ENCODE measurements around the gene DGKH. TPM values are rescaled to one million over a fixed set of nuclear protein-coding genes. Genes with fewer than 3 reads are reported as not detected.

The DGKH gene
- polyA plus RNA-seq, 1 donor from 2014 or later, result 3.5 TPM

- no peak overlapping the region for H2AFZ ChIP-seq (ENCODE audit: low read depth, low read length)
- H3K79me2 ChIP-seq (replicated peaks; ENCODE audit: insufficient read depth, low read length), result no peaks in the 10 kb centered on the region
- no peak overlapping the region for H3K9ac ChIP-seq (ENCODE audit: low read length)
- H3K9me2 ChIP-seq (ENCODE audit: insufficient read depth, low read length), result no peaks in the 10 kb centered on the region
- H3K4me3 ChIP-seq (ENCODE audit: low read length), result no peak overlapping the region
- no peak overlapping the region for H3K27ac ChIP-seq (ENCODE audit: low read length)
- no peaks in the 10 kb centered on the region for H4K20me1 ChIP-seq (ENCODE audit: insufficient read depth)
- no peaks in the 10 kb centered on the region for H3K27me3 ChIP-seq (ENCODE audit: insufficient read depth, low read depth, low read length)
- no peaks in the 10 kb centered on the region for H3K9me3 ChIP-seq (ENCODE audit: low read length)
- H3K36me3 ChIP-seq (ENCODE audit: insufficient read depth, low read length), result no peaks in the 10 kb centered on the region
- no peak overlapping the region for H3K4me2 ChIP-seq (ENCODE audit: low read length)
- TF ChIP-seq EP300 (conservative IDR thresholded peaks at IDR 0.05; ENCODE audit: poor library complexity, severe bottlenecking) (no peak), EZH2 (IDR thresholded peaks at IDR 0.05; ENCODE audit: borderline replicate concordance, insufficient read depth, low read length, poor library complexity, severe bottlenecking) (no peak), POLR2AphosphoS5 (IDR thresholded peaks at IDR 0.05) (no peak), REST (IDR thresholded peaks at IDR 0.05; ENCODE audit: borderline replicate concordance) (no peak), TAF1 (IDR thresholded peaks at IDR 0.05; ENCODE audit: low read depth) (no peak), RAD21 (conservative IDR thresholded peaks at IDR 0.05) (no peak), CTCF (IDR thresholded peaks at IDR 0.05; ENCODE audit: poor library complexity, severe bottlenecking) (no peak)
- no peaks in the 10 kb centered on the region for H3F3A ChIP-seq (ENCODE audit: insufficient read depth, low read length, poor library complexity, severe bottlenecking)
These were observed 64.4 kb downstream of the DGKH start for GRCh38 chr13:42112864-42113263.

- Histone ChIP-seq H3K4me3 (ENCODE audit: low read length) (no peak overlapping the region), H3K36me3 (ENCODE audit: insufficient read depth, low read length) (no peaks in the 10 kb centered on the region), H3K9me3 (ENCODE audit: low read length) (no peaks in the 10 kb centered on the region), H3K27ac (ENCODE audit: low read length) (no peak overlapping the region), H3F3A (ENCODE audit: insufficient read depth, low read length, poor library complexity, severe bottlenecking) (no peaks in the 10 kb centered on the region), H2AFZ (ENCODE audit: low read depth, low read length) (no peak overlapping the region), H3K79me2 (replicated peaks; ENCODE audit: insufficient read depth, low read length) (no peaks in the 10 kb centered on the region), H3K9me2 (ENCODE audit: insufficient read depth, low read length) (no peaks in the 10 kb centered on the region), H3K27me3 (ENCODE audit: insufficient read depth, low read depth, low read length) (no peaks in the 10 kb centered on the region), H3K4me2 (ENCODE audit: low read length) (no peak overlapping the region), H3K9ac (ENCODE audit: low read length) (no peak overlapping the region), H4K20me1 (ENCODE audit: insufficient read depth) (no peaks in the 10 kb centered on the region)
- TF ChIP-seq MXI1 (conservative IDR thresholded peaks at IDR 0.05; ENCODE audit: poor library complexity, severe bottlenecking), result no peak
- no peak for TF ChIP-seq REST (IDR thresholded peaks at IDR 0.05; ENCODE audit: borderline replicate concordance)
- no peak for TF ChIP-seq POLR2AphosphoS5 (IDR thresholded peaks at IDR 0.05)
- TF ChIP-seq RAD21 (conservative IDR thresholded peaks at IDR 0.05), result no peak
- no peak for TF ChIP-seq CTCF (IDR thresholded peaks at IDR 0.05; ENCODE audit: poor library complexity, severe bottlenecking)
These were observed 65.0 kb downstream of the DGKH start for GRCh38 chr13:42113478-42113877.

All from neural cell (in vitro differentiated cells).